HepG2 (cell line): Measurements from ENCODE around the gene STK39. TPM values are rescaled to one million over a fixed set of nuclear protein-coding genes. Genes with fewer than 3 reads are reported as not detected.

Experiments
- ATAC-seq: fragments of 200-7000 bp; cut with Tn5 transposase; 3 replicates; pipeline ENCODE4 v1.9.1; 2020; ENCODE audit warnings: mild to moderate bottlenecking, moderate library complexity
- BruUV-seq: library from RNA; stranded (reverse); fragments of 400-500 nt; replicated peaks from 2 replicates; lab custom pipeline; 2021; lab: Mats Ljungman, UMichigan
- CTCF ChIA-PET: fragments of 300-600 bp; formaldehyde crosslinking; extraction: SDS; loops from one replicate; lab custom pipeline; 2021; ENCODE audit warnings: low total read pairs, inconsistent platforms, low intra/inter-chr PET ratio; lab: Yijun Ruan, JAX
- POLR2A ChIA-PET: fragments of 350-600 bp; sonication (Branson Sonifier 250); formaldehyde crosslinking; loops from one replicate; lab custom pipeline; 2020; ENCODE audit warnings: antibody characterized with exemption, inconsistent platforms; lab: Yijun Ruan, JAX
- DNase-seq: peaks from one replicate; pipeline ENCODE4 v3.0.0-alpha.2; 2015; ENCODE audit warnings: low spot score
- FAIRE-seq: peaks from 3 replicates; lab custom pipeline; 2011; peaks lifted over from hg19 to GRCh38; lab: Jason Lieb, UNC
- H2AFZ ChIP-seq: one replicate; pipeline ENCODE4 v1.6.1; 2011; ENCODE audit warnings: low read length, inconsistent platforms
- H3K27ac ChIP-seq: fragments of 300-600 bp; 3 replicates; pipeline ENCODE4 v1.8.0; 2011; ENCODE audit warnings: mixed run types, mild to moderate bottlenecking, mixed read lengths, low read length, inconsistent platforms; ENCODE audit not compliant: insufficient read depth; ENCODE audit errors: extremely low read length
- H3K27me3 ChIP-seq, 2 experiments: fragments of 200-600 bp in 1 of 2; 2 replicates in 1 of 2; 3 replicates in 1 of 2; pipeline versions ENCODE4 v1.6.0 to v1.8.0; 2011; ENCODE audit warnings: low read length in 2 of 2, mild to moderate bottlenecking in 2 of 2, moderate library complexity in 2 of 2, inconsistent platforms in 1 of 2; ENCODE audit not compliant: insufficient read depth in 2 of 2, control insufficient read depth in 1 of 2
- H3K36me3 ChIP-seq, 2 experiments: fragments of 200-600 bp in 1 of 2; replicated peaks in 1 of 2; 2 replicates in 1 of 2; 3 replicates in 1 of 2; pipeline versions ENCODE4 v1.5.1 to v1.8.0; 2011; ENCODE audit warnings: low read length in 2 of 2, inconsistent platforms in 1 of 2; ENCODE audit not compliant: insufficient read depth in 2 of 2, control insufficient read depth in 1 of 2
- H3K4me1 ChIP-seq: 2 replicates; pipeline ENCODE4 v1.5.1; 2012; ENCODE audit warnings: low read length, inconsistent platforms; ENCODE audit not compliant: insufficient read depth
- H3K4me2 ChIP-seq: 2 replicates; pipeline ENCODE4 v1.6.0; 2011; ENCODE audit warnings: low read depth, low read length, inconsistent platforms
- H3K4me3 ChIP-seq, 3 experiments: fragments of 200-600 bp in 1 of 3; sonication (generic), shearing (Covaris generic) in 1 of 3; replicated peaks in 1 of 3; 2 replicates each; pipeline ENCODE4 v1.5.1; 2011 to 2016; ENCODE audit warnings: low read length in 3 of 3, inconsistent platforms in 2 of 3, low read depth in 2 of 3, mild to moderate bottlenecking in 2 of 3, control low read depth in 1 of 3, mixed read lengths in 1 of 3; ENCODE audit not compliant: insufficient read depth in 1 of 3
- H3K79me2 ChIP-seq: one replicate; pipeline ENCODE4 v1.6.1; 2011; ENCODE audit warnings: low read length, inconsistent platforms; ENCODE audit not compliant: insufficient read depth
- H3K9ac ChIP-seq: 2 replicates; pipeline ENCODE4 v1.6.0; 2011; ENCODE audit warnings: mild to moderate bottlenecking, low read depth, low read length, inconsistent platforms; ENCODE audit not compliant: insufficient read depth
- H3K9me3 ChIP-seq: 2 replicates; pipeline ENCODE4 v1.5.1; 2012; ENCODE audit warnings: mild to moderate bottlenecking, low read length
- H4K20me1 ChIP-seq: 2 replicates; pipeline ENCODE4 v1.6.0; 2011; ENCODE audit warnings: inconsistent platforms, mild to moderate bottlenecking, low read length, moderate library complexity; ENCODE audit not compliant: insufficient read depth
- AKAP8 ChIP-seq: sonication (generic); formaldehyde crosslinking; IDR thresholded peaks from 2 replicates; pipeline ENCODE4 v1.5.1; 2020; ENCODE audit warnings: mild to moderate bottlenecking, missing genetic modification reagents
- DNMT3B ChIP-seq: conservative IDR thresholded peaks from 2 replicates; pipeline ENCODE4 v1.6.1; 2016; ENCODE audit warnings: missing biosample characterization, control low read depth
- GATAD2A ChIP-seq: IDR thresholded peaks from 2 replicates; pipeline ENCODE4 v1.6.1; 2016
- KDM5A ChIP-seq: fragments of 200-600 bp; sonication (generic); IDR thresholded peaks from 2 replicates; pipeline ENCODE4 v1.7.0; 2018; ENCODE audit warnings: antibody characterized with exemption, mild to moderate bottlenecking, low read length, borderline replicate concordance
- MIXL1 ChIP-seq: IDR thresholded peaks from 2 replicates; pipeline ENCODE4 v1.6.1; 2016
- NFYC ChIP-seq: IDR thresholded peaks from 2 replicates; pipeline ENCODE4 v1.6.1; 2016; ENCODE audit warnings: missing genetic modification reagents, missing compliant biosample characterization
- NONO ChIP-seq, 2 experiments: fragments of 450-650 bp in 1 of 2; sonication (generic) in 1 of 2; formaldehyde crosslinking in 1 of 2; IDR thresholded peaks in 1 of 2; conservative IDR thresholded peaks in 1 of 2; 2 replicates each; pipeline versions ENCODE4 v1.6.1 to v1.8.0; 2017 to 2022; ENCODE audit warnings: mild to moderate bottlenecking in 1 of 2, missing genetic modification reagents in 1 of 2, moderate library complexity in 1 of 2
- PCBP2 ChIP-seq: fragments of 200-400 bp; formaldehyde crosslinking; optimal IDR thresholded peaks from 2 replicates; pipeline ENCODE3; 2018; ENCODE audit warnings: low read length, low read depth; ENCODE audit not compliant: poor library complexity, severe bottlenecking
- POLR2AphosphoS2 ChIP-seq: IDR thresholded peaks from 2 replicates; pipeline ENCODE4 v1.6.1; 2011; ENCODE audit warnings: low read depth, low read length, improper control_type of control experiment
- PTBP1 ChIP-seq: fragments of 200-400 bp; formaldehyde crosslinking; IDR thresholded peaks from 2 replicates; pipeline ENCODE4 v1.6.1; 2018; ENCODE audit warnings: low read length, low read depth; ENCODE audit not compliant: poor library complexity, severe bottlenecking
- STAG1 ChIP-seq: sonication (generic); formaldehyde crosslinking; IDR thresholded peaks from 2 replicates; pipeline ENCODE4 v1.4.0; 2020; ENCODE audit warnings: missing genetic modification reagents
- TEAD3 ChIP-seq: optimal IDR thresholded peaks from 2 replicates; pipeline ENCODE3; 2016; ENCODE audit warnings: borderline replicate concordance
- ZNF207 ChIP-seq: fragments of 450-650 bp; IDR thresholded peaks from 2 replicates; pipeline ENCODE4 v1.6.1; 2016; ENCODE audit warnings: antibody characterized with exemption, borderline replicate concordance
- ZNF317 ChIP-seq: sonication (generic); formaldehyde crosslinking; IDR thresholded peaks from 2 replicates; pipeline ENCODE4 v1.5.0; 2020; ENCODE audit warnings: mild to moderate bottlenecking, missing genetic modification reagents
- ZNF382 ChIP-seq: sonication (generic); formaldehyde crosslinking; IDR thresholded peaks from 2 replicates; pipeline ENCODE4 v1.5.0; 2020; ENCODE audit warnings: missing genetic modification reagents, mild to moderate bottlenecking, borderline replicate concordance
- ZNF672 ChIP-seq: sonication (generic); formaldehyde crosslinking; IDR thresholded peaks from 2 replicates; pipeline ENCODE4 v1.8.1; 2022; ENCODE audit warnings: missing genetic modification reagents
- WGBS: methylation state at CpG from one replicate; pipeline ENCODE4 v1.1.6; 2017; ENCODE audit warnings: low lambda C conversion rate; 5-methylcytosine and 5-hydroxymethylcytosine counted together
- in situ Hi-C: cut with HindIII; loops from 2 replicates; pipeline ENCODE4 v1.10.0; 2017; ENCODE audit warnings: low pct_unique_long_range_greater_than_20kb; ENCODE audit not compliant: extremely low pct_ligation_motif_present
- intact Hi-C: fragments of 100-400 bp; cut with micrococcal nuclease; formaldehyde crosslinking; loops from one replicate; pipeline ENCODE4 v1.10.0; 2022; ENCODE audit not compliant: unreplicated experiment
- polyA plus RNA-seq, 8 experiments: library from polyadenylated mRNA; depleted of rRNA in 3 of 8; stranded (reverse) in 7 of 8; unstranded in 1 of 8; fragments of >200 nt; fragmentation: Illumina TruSeq in 4 of 8; extraction: Trizol in 4 of 8; gene quantifications; 2 replicates each; pipeline versions ENCODE4 v1.2.1 to v1.2.3, GENCODE V29; 2011 to 2016; ENCODE audit warnings: low read depth in 4 of 8, missing spikeins in 1 of 8, mixed read lengths in 1 of 8; ENCODE audit not compliant: insufficient read depth in 1 of 8
- total RNA-seq, 5 experiments: library from RNA; depleted of rRNA; stranded (reverse); fragments of >200 nt; fragmentation: Illumina TruSeq; extraction: Trizol; gene quantifications; 2 replicates each; pipeline ENCODE4 v1.2.3, GENCODE V29; 2016; ENCODE audit warnings: low read depth in 1 of 5
- TF ChIP-seq, protein P1 (sequence below): sonication (generic); formaldehyde crosslinking; IDR thresholded peaks from 2 replicates; pipeline ENCODE4 v1.5.1; 2020; ENCODE audit warnings: mild to moderate bottlenecking, missing genetic modification reagents
- TF ChIP-seq, protein P2 (sequence below): IDR thresholded peaks from 2 replicates; pipeline ENCODE4 v1.6.1; 2012; ENCODE audit warnings: low read depth, low read length, improper control_type of control experiment
- TF ChIP-seq, protein P3 (sequence below): sonication (generic); formaldehyde crosslinking; IDR thresholded peaks from 2 replicates; pipeline ENCODE4 v1.5.0; 2020; ENCODE audit warnings: mild to moderate bottlenecking, missing genetic modification reagents, moderate library complexity

Gene STK39
- total and polyA plus RNA-seq, 2 of the 13 experiments (the other 11 are each of a cell fraction or from before 2014, with no cell fraction given), result 27.3 to 38.4 TPM

DNA sequence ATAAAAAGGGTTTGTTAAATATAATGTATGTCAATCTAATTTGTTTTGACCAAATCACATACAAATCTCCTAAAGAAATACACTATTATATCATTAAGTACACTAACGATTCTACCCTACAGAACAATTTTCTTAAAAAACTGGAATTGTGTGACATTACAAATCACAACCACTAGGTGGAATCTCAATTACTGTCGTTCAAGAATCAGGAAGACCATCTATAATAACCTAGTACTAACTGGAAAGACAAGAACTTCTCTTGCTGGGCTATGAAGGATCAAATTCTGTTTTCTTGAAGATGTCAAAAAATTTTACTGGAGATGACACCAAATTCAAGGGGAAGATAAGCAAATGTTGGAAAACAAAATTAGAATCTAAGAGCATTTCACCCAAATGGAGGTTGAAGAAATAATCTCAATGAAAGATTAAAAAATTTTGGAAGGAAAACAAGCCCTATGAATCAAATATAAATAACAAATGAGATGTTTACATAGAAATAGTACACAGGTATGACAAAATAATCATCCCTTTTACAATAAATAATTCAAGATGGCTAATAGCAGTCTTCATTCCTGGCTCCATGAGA lies 110.9 kb downstream of the STK39 start:
- in situ Hi-C loops, result loop anchor here (25.0 kb wide), 1 partner anchor 776 kb away; the partner anchor contains the start of gene G6PC2
- intact Hi-C loops, result loop anchor here (1.0 to 5.0 kb wide), 5 partner anchors 56 to 200 kb away; no protein-coding TSS in a partner anchor
- H3K4me2 ChIP-seq, result no peak overlapping the region
- no TSS peak for BruUV-seq
- FAIRE-seq (peak; percentile 37), DNase-seq (peak; percentile 53), ATAC-seq (peak; percentile 56)
- no peaks in the 10 kb centered on the region for H3K9me3 ChIP-seq
- no peaks in the 10 kb centered on the region for H3K27me3 ChIP-seq
- H3K27ac ChIP-seq, result no peak overlapping the region
- H3K4me1 ChIP-seq, result no peaks in the 10 kb centered on the region
- ChIA-PET POLR2A (no interaction called here), CTCF (interaction anchor here (1.4 to 2.3 kb wide), 3 partner anchors 111 to 623 kb away, joined by 3 to 8 read pairs (median 7); partner anchors contain the start of gene STK39)
- no peaks in the 10 kb centered on the region for H4K20me1 ChIP-seq
- 34% methylated on average over 2 of the region's 2 CpGs for WGBS
- H3K79me2 ChIP-seq, result no peaks in the 10 kb centered on the region
- peaks cover 9 to 66% of the 10 kb centered on the region in 2 experiments for H3K36me3 ChIP-seq
- no peak overlapping the region for H2AFZ ChIP-seq
- H3K4me3 ChIP-seq, result no peak overlapping the region
- no peak overlapping the region for H3K9ac ChIP-seq
- no peak for TF ChIP-seq ZNF317 (CRISPR knock-in tag)
- peak; percentile 34; the same call in 1 of the 2 replicates for TF ChIP-seq GATAD2A
- TF ChIP-seq, protein P1, sequence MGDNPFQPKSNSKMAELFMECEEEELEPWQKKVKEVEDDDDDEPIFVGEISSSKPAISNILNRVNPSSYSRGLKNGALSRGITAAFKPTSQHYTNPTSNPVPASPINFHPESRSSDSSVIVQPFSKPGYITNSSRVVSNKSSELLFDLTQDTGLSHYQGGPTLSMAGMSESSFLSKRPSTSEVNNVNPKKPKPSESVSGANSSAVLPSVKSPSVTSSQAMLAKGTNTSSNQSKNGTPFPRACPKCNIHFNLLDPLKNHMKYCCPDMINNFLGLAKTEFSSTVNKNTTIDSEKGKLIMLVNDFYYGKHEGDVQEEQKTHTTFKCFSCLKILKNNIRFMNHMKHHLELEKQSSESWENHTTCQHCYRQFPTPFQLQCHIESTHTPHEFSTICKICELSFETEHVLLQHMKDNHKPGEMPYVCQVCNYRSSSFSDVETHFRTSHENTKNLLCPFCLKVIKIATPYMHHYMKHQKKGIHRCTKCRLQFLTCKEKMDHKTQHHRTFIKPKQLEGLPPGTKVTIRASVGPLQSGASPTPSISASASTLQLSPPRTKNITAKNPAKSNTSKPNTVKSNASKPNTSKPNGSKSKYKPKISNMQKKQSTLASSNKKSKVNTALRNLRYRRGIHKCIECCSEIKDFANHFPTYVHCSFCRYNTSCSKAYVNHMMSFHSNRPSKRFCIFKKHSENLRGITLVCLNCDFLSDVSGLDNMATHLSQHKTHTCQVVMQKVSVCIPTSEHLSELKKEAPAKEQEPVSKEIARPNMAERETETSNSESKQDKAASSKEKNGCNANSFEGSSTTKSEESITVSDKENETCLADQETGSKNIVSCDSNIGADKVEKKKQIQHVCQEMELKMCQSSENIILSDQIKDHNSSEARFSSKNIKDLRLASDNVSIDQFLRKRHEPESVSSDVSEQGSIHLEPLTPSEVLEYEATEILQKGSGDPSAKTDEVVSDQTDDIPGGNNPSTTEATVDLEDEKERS, result no peak
- no peak for TF ChIP-seq NFYC (CRISPR knock-in tag)
- no peak for TF ChIP-seq ZNF382 (CRISPR knock-in tag)
- TF ChIP-seq NONO (IDR thresholded peaks at IDR 0.05), result no peak
- TF ChIP-seq NONO (CRISPR knock-in tag; conservative IDR thresholded peaks at IDR 0.05), result no peak
- TF ChIP-seq DNMT3B, result no peak
- no peak for TF ChIP-seq POLR2AphosphoS2
- TF ChIP-seq KDM5A, result no peak
- TF ChIP-seq PTBP1, result no peak
- TF ChIP-seq ZNF207, result no peak
- TF ChIP-seq, protein P2, sequence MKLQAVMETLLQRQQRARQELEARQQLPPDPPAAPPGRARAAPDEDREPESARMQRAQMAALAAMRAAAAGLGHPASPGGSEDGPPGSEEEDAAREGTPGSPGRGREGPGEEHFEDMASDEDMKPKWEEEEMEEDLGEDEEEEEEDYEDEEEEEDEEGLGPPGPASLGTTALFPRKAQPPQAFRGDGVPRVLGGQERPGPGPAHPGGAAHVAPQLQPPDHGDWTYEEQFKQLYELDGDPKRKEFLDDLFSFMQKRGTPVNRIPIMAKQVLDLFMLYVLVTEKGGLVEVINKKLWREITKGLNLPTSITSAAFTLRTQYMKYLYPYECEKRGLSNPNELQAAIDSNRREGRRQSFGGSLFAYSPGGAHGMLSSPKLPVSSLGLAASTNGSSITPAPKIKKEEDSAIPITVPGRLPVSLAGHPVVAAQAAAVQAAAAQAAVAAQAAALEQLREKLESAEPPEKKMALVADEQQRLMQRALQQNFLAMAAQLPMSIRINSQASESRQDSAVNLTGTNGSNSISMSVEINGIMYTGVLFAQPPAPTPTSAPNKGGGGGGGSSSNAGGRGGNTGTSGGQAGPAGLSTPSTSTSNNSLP, result peak; percentile 56; the same call in 1 of the 2 replicates
- TF ChIP-seq TEAD3 (CRISPR knock-in tag), result peak; percentile 19
- peak; percentile 82 for TF ChIP-seq STAG1 (CRISPR knock-in tag)
- no peak for TF ChIP-seq PCBP2
- peak; percentile 56; the same call in 1 of the 2 replicates for TF ChIP-seq MIXL1 (CRISPR knock-in tag)
- no peak for TF ChIP-seq ZNF672
- TF ChIP-seq, protein P3, sequence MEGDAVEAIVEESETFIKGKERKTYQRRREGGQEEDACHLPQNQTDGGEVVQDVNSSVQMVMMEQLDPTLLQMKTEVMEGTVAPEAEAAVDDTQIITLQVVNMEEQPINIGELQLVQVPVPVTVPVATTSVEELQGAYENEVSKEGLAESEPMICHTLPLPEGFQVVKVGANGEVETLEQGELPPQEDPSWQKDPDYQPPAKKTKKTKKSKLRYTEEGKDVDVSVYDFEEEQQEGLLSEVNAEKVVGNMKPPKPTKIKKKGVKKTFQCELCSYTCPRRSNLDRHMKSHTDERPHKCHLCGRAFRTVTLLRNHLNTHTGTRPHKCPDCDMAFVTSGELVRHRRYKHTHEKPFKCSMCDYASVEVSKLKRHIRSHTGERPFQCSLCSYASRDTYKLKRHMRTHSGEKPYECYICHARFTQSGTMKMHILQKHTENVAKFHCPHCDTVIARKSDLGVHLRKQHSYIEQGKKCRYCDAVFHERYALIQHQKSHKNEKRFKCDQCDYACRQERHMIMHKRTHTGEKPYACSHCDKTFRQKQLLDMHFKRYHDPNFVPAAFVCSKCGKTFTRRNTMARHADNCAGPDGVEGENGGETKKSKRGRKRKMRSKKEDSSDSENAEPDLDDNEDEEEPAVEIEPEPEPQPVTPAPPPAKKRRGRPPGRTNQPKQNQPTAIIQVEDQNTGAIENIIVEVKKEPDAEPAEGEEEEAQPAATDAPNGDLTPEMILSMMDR, result peak; percentile 66
- TF ChIP-seq AKAP8 (CRISPR knock-in tag), result no peak
